Measurements from ENCODE around the gene NSUN6.

The NSUN6 gene

GRCh38 chr10:18504161-18504560, 147.2 kb downstream of the NSUN6 start:
- H3K27ac Mint-ChIP-seq = no peak overlapping the region
- no peak overlapping the region for H3K4me3 Mint-ChIP-seq
- no peaks in the 10 kb centered on the region for H3K36me3 Mint-ChIP-seq (ENCODE audit: low read depth)

GRCh38 chr10:18501629-18502028, 149.8 kb downstream of the NSUN6 start:
- peaks cover 5% of the 10 kb centered on the region for H3K27me3 Mint-ChIP-seq (ENCODE audit: low read depth)
- peaks cover 10% of the 10 kb centered on the region for H3K4me1 Mint-ChIP-seq (ENCODE audit: low read depth)
- H3K36me3 Mint-ChIP-seq (ENCODE audit: low read depth) = no peaks in the 10 kb centered on the region
- H3K9me3 Mint-ChIP-seq = no peaks in the 10 kb centered on the region
- no peak for DNase-seq (ENCODE audit: low spot score)
- peak overlapping the region; percentile 49 for H3K4me3 Mint-ChIP-seq
- peak overlapping the region; percentile 19 for H3K27ac Mint-ChIP-seq

More at GRCh38 chr10:18504161-18504560, 147.2 kb downstream of the NSUN6 start:
- Mint-ChIP-seq H3K27me3 (ENCODE audit: low read depth) (peaks cover 5% of the 10 kb centered on the region), H3K4me1 (ENCODE audit: low read depth) (peaks cover 10% of the 10 kb centered on the region), H3K9me3 (no peaks in the 10 kb centered on the region)
- DNase-seq (ENCODE audit: low spot score) = no peak

GRCh38 chr10:18501198-18501597, 150.2 kb downstream of the NSUN6 start:
- peak overlapping the region; percentile 50 for H3K27ac Mint-ChIP-seq
- peak; percentile 13 for DNase-seq (ENCODE audit: low spot score)
- H3K9me3 Mint-ChIP-seq = no peaks in the 10 kb centered on the region
- peaks cover 5% of the 10 kb centered on the region for H3K27me3 Mint-ChIP-seq (ENCODE audit: low read depth)
- H3K4me1 Mint-ChIP-seq (ENCODE audit: low read depth) = peaks cover 10% of the 10 kb centered on the region
- no peaks in the 10 kb centered on the region for H3K36me3 Mint-ChIP-seq (ENCODE audit: low read depth)
- H3K4me3 Mint-ChIP-seq = peak overlapping the region; percentile 49

GRCh38 chr10:18500576-18500975, 150.8 kb downstream of the NSUN6 start:
- H3K9me3 Mint-ChIP-seq = no peaks in the 10 kb centered on the region
- no peaks in the 10 kb centered on the region for H3K36me3 Mint-ChIP-seq (ENCODE audit: low read depth)
- no peak for DNase-seq (ENCODE audit: low spot score)
- H3K27me3 Mint-ChIP-seq (ENCODE audit: low read depth) = peaks cover 3% of the 10 kb centered on the region
- H3K4me1 Mint-ChIP-seq (ENCODE audit: low read depth) = peaks cover 10% of the 10 kb centered on the region
- no peak overlapping the region for H3K4me3 Mint-ChIP-seq
- no peak overlapping the region for H3K27ac Mint-ChIP-seq

GRCh38 chr10:18498998-18499397, 152.4 kb downstream of the NSUN6 start:
- H3K27ac Mint-ChIP-seq = no peak overlapping the region
- DNase-seq (ENCODE audit: low spot score) = no peak
- H3K27me3 Mint-ChIP-seq (ENCODE audit: low read depth) = peaks cover 3% of the 10 kb centered on the region
- no peaks in the 10 kb centered on the region for H3K36me3 Mint-ChIP-seq (ENCODE audit: low read depth)
- no peak overlapping the region for H3K4me3 Mint-ChIP-seq
- no peaks in the 10 kb centered on the region for H3K9me3 Mint-ChIP-seq
- peaks cover 10% of the 10 kb centered on the region for H3K4me1 Mint-ChIP-seq (ENCODE audit: low read depth)

GRCh38 chr10:18497806-18498369, 153.5 kb downstream of the NSUN6 start:
- H3K36me3 Mint-ChIP-seq (ENCODE audit: low read depth) = no peaks in the 10 kb centered on the region
- peaks cover 10% of the 10 kb centered on the region for H3K4me1 Mint-ChIP-seq (ENCODE audit: low read depth)
- DNase-seq (ENCODE audit: low spot score) = no peak
- H3K27me3 Mint-ChIP-seq (ENCODE audit: low read depth) = no peaks in the 10 kb centered on the region
- H3K27ac Mint-ChIP-seq = no peak overlapping the region
- no peaks in the 10 kb centered on the region for H3K9me3 Mint-ChIP-seq
- no peak overlapping the region for H3K4me3 Mint-ChIP-seq

All from T-helper 2 cell treated with Interferon-gamma antibody and Interleukin-4, amounts not matched to agents 5 μg/mL and 100 μg/mL, for 36 hours (primary cell).